Suprapubic skin (tissue), 3 donors: Measurements from ENCODE around the gene IFITM1.

Experiments used
- CTCF ChIP-seq, 2 donors: fragments of 200-600 bp in 1 of 2; fragments of 450-650 bp in 1 of 2; sonication (generic) in 1 of 2; IDR thresholded peaks; one replicate each; pipeline ENCODE4 v1.5.1; 2016 to 2019; ENCODE audit warnings: antibody characterized with exemption in 2 of 2, mild to moderate bottlenecking in 1 of 2, moderate library complexity in 1 of 2
- EP300 ChIP-seq: sonication (generic); formaldehyde crosslinking; IDR thresholded peaks from one replicate; pipeline ENCODE4 v1.6.1; 2017; ENCODE audit warnings: antibody characterized with exemption
- POLR2A ChIP-seq, 2 donors: fragments of 450-650 bp; IDR thresholded peaks; one replicate each; pipeline ENCODE4 v1.6.1; 2017; ENCODE audit warnings: antibody characterized with exemption in 2 of 2, mild to moderate bottlenecking in 2 of 2, moderate library complexity in 2 of 2

GRCh38 chr11:330694-331357 is 17.0 kb downstream of the IFITM1 start:
- TF ChIP-seq CTCF (IDR thresholded peaks at IDR 0.05) = no peak
- TF ChIP-seq EP300 = no peak
- no peak for TF ChIP-seq POLR2A (IDR thresholded peaks at IDR 0.05)
